ENCODE results near the gene COG4. TPM values are rescaled to one million over a fixed set of nuclear protein-coding genes. Genes with fewer than 3 reads are reported as not detected.

The COG4 gene
- total RNA-seq, 1 experiment from 2014 or later, result 54.2 TPM

DNA sequence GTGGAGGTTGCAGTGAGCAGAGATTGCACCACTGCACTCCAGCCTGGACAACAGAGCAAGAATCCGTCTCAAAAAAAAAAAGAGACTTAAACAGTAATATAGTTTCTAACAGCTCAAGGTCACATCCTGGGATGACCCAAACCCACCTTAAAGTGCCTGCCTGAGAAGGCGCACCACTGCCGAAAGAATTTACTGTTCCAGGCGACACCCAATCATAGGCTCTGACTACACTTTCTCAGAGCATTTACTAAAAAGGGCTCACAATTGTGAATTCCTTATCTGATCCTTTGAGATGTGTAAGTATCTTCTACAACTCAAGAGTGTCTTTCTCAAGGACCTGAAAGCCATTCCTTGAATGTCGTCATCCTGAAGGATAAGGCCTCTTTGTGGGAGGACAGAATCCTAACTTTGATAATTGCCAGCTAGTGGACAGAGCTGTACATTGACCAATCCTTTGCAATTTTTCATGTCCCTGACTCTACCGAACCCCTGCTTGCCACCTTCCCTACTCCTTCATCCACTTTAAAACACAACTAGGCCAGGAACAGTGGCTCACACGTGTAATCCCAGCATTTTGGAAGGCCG is 81.9 kb downstream of the COG4 start:
- H3K4me1 ChIP-seq (ENCODE audit: control insufficient read depth in 1 of 2, insufficient read depth in 2 of 2, low read length in 2 of 2), result peaks cover 21 to 30% of the 10 kb centered on the region in 2 experiments
- no peak overlapping the region for H3K4me2 ChIP-seq (ENCODE audit: low read length)
- no TSS peak for BruUV-seq (replicated peaks)
- TF ChIP-seq TCF7L2 (IDR thresholded peaks at IDR 0.05; ENCODE audit: borderline replicate concordance, extremely low read depth, insufficient read depth, insufficient read length) (no peak), ZBTB33 (IDR thresholded peaks at IDR 0.05; ENCODE audit: extremely low read depth, insufficient replicate concordance, low read length) (no peak), JUND (IDR thresholded peaks at IDR 0.05) (no peak), SP1 (IDR thresholded peaks at IDR 0.05; ENCODE audit: low read depth) (no peak)
- H3K79me2 ChIP-seq (ENCODE audit: insufficient read depth, low read length), result no peaks in the 10 kb centered on the region
- ATAC-seq (no peak), DNase-seq (ENCODE audit: low read depth, low spot score) (no peak)
- H3K4me3 ChIP-seq (replicated peaks in 1 of 2; ENCODE audit: low read depth in 1 of 2, low read length in 2 of 2), result no peak overlapping the region
- no peaks in the 10 kb centered on the region for H3K36me3 ChIP-seq (ENCODE audit: control insufficient read depth in 1 of 2, insufficient read depth in 2 of 2, low read length in 2 of 2)
- H3K27ac ChIP-seq (ENCODE audit: low read depth, low read length), result no peak overlapping the region
- H4K20me1 ChIP-seq (ENCODE audit: insufficient read depth), result no peaks in the 10 kb centered on the region
- RAD21 ChIA-PET (ENCODE audit: low non-redundant PET in 1 of 2, low total read pairs in 2 of 2, uncharacterized antibody in 2 of 2, unreplicated experiment in 2 of 2), result no interaction called here
- H3K9me3 ChIP-seq (ENCODE audit: control insufficient read depth in 1 of 2, insufficient read depth in 1 of 2, low read depth in 1 of 2, low read length in 2 of 2), result no peaks in the 10 kb centered on the region
- intact Hi-C loops (cut with micrococcal nuclease), result no loop called here
- POLR2A ChIA-PET, result no interaction called here
- H3K27me3 ChIP-seq (ENCODE audit: insufficient read depth, low read length), result no peaks in the 10 kb centered on the region
- H3K9ac ChIP-seq (ENCODE audit: low read length), result no peak overlapping the region
- CTCF ChIA-PET, result no interaction called here
- H3K9me2 ChIP-seq (ENCODE audit: insufficient read depth), result no peaks in the 10 kb centered on the region
- H2AFZ ChIP-seq (ENCODE audit: low read depth, low read length, poor library complexity, severe bottlenecking), result no peak overlapping the region

DNA sequence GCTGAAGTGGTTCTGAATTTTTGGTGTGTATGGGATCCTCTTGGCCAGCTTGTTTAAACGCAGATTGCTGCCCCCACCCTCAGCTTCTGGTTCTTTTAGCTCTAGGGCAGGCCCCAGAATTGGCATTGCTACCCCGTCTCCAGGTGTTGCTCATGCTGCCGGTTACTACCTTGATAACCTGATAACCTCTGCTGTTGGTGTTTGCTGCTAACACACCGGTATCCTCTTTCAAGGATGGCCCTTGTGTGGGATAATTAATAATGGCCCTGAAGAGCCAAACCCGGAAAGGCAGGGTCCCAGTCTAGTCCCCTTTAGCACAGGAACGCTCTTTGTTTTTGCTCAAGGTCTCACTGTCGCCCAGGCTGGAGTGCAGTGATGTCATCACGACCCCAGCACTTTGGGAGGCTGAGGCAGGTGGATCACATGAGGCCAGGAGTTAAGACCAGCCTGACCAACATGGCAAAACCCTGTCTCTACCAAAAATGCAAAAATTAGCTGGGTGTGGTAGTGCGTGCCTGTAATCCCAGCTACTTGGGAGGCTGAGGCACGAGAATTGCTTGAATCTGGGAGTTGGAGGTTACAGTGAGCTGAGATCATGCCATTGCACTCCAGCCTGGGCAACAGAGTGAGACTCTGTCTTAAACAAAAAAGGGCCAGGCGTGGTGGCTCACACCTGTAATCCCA is 83.2 kb downstream of the COG4 start:
- peaks cover 28 to 39% of the 10 kb centered on the region in 2 experiments for H3K4me1 ChIP-seq (ENCODE audit: control insufficient read depth in 1 of 2, insufficient read depth in 2 of 2, low read length in 2 of 2)
- no peaks in the 10 kb centered on the region for H3K27me3 ChIP-seq (ENCODE audit: insufficient read depth, low read length)
- no peaks in the 10 kb centered on the region for H3K79me2 ChIP-seq (ENCODE audit: insufficient read depth, low read length)
- no peak overlapping the region for H3K4me3 ChIP-seq (replicated peaks in 1 of 2; ENCODE audit: low read depth in 1 of 2, low read length in 2 of 2)
- TF ChIP-seq RAD21 (IDR thresholded peaks at IDR 0.05; ENCODE audit: low read depth) (no peak), REST (IDR thresholded peaks at IDR 0.05; ENCODE audit: low read depth) (no peak), CEBPB (IDR thresholded peaks at IDR 0.05; ENCODE audit: low read depth) (no peak), ELF1 (IDR thresholded peaks at IDR 0.05; ENCODE audit: borderline replicate concordance, low read depth) (no peak), POLR2A (IDR thresholded peaks at IDR 0.05; ENCODE audit: borderline replicate concordance, extremely low read depth, insufficient read depth, insufficient read length) (no peak), EGR1 (IDR thresholded peaks at IDR 0.05; ENCODE audit: low read depth) (no peak), SRF (IDR thresholded peaks at IDR 0.05; ENCODE audit: low read depth) (no peak), POLR2AphosphoS5 (IDR thresholded peaks at IDR 0.05; ENCODE audit: low read depth, low read length) (no peak), EZH2 (IDR thresholded peaks at IDR 0.05) (no peak), SP1 (IDR thresholded peaks at IDR 0.05; ENCODE audit: low read depth) (no peak)
- no peak overlapping the region for H3K27ac ChIP-seq (ENCODE audit: low read depth, low read length)
- H3K9ac ChIP-seq (ENCODE audit: low read length), result no peak overlapping the region
- ChIA-PET CTCF (no interaction called here), POLR2A (interaction anchor here (1.4 kb wide), 1 partner anchor 12 kb away, joined by 4 read pairs; no protein-coding TSS in a partner anchor), RAD21 (ENCODE audit: low non-redundant PET in 1 of 2, low total read pairs in 2 of 2, uncharacterized antibody in 2 of 2, unreplicated experiment in 2 of 2) (no interaction called here)
- H3K4me2 ChIP-seq (ENCODE audit: low read length), result peak overlapping the region; percentile 93
- no peak for ATAC-seq
- H3K9me3 ChIP-seq (ENCODE audit: control insufficient read depth in 1 of 2, insufficient read depth in 1 of 2, low read depth in 1 of 2, low read length in 2 of 2), result no peaks in the 10 kb centered on the region
- intact Hi-C loops (cut with micrococcal nuclease), result no loop called here
- H3K9me2 ChIP-seq (ENCODE audit: insufficient read depth), result no peaks in the 10 kb centered on the region
- no peak for DNase-seq (ENCODE audit: low read depth, low spot score)
- H2AFZ ChIP-seq (ENCODE audit: low read depth, low read length, poor library complexity, severe bottlenecking), result peak overlapping the region; percentile 90
- no peaks in the 10 kb centered on the region for H3K36me3 ChIP-seq (ENCODE audit: control insufficient read depth in 1 of 2, insufficient read depth in 2 of 2, low read length in 2 of 2)
- BruUV-seq (replicated peaks), result no TSS peak
- H4K20me1 ChIP-seq (ENCODE audit: insufficient read depth), result no peaks in the 10 kb centered on the region
